Sigmoid colon (tissue), 7 donors: ENCODE data around the gene PRR12. TPM values are rescaled to one million over a fixed set of nuclear protein-coding genes. Genes with fewer than 3 reads are reported as not detected.

Experiments used
- DNase-seq: peaks from one replicate; pipeline ENCODE4 v3.0.0-alpha.2; 2019
- H3K27ac ChIP-seq, 4 donors: fragments of 200-600 bp; sonication (generic); one replicate each; pipeline ENCODE4 v1.5.1; 2016 to 2019; ENCODE audit warnings: mild to moderate bottlenecking in 1 of 4
- H3K27me3 ChIP-seq, 3 donors: fragments of 200-600 bp; sonication (generic); one replicate each; pipeline ENCODE4 v1.5.1; 2019; ENCODE audit warnings: mild to moderate bottlenecking in 1 of 3
- H3K36me3 ChIP-seq, 4 donors: fragments of 200-600 bp; sonication (generic); one replicate each; pipeline ENCODE4 v1.5.1; 2016 to 2019
- H3K4me1 ChIP-seq, 4 donors: fragments of 200-600 bp; sonication (generic); one replicate each; pipeline ENCODE4 v1.5.1; 2017 to 2019
- H3K4me3 ChIP-seq, 4 donors: fragments of 200-600 bp; sonication (generic); one replicate each; pipeline ENCODE4 v1.5.1; 2017 to 2019; ENCODE audit warnings: mild to moderate bottlenecking in 2 of 4, moderate library complexity in 1 of 4
- H3K9me3 ChIP-seq, 4 donors: fragments of 200-600 bp in 3 of 4; sonication (generic) in 3 of 4; one replicate each; pipeline versions ENCODE4 v1.5.1 to v1.6.1; 2013 to 2019
- CTCF ChIP-seq, 4 experiments: fragments of 450-650 bp in 3 of 4; fragments of 200-600 bp in 1 of 4; IDR thresholded peaks; one replicate each; pipeline ENCODE4 v1.5.1; 2016 to 2019; ENCODE audit warnings: antibody characterized with exemption in 4 of 4, mild to moderate bottlenecking in 3 of 4, moderate library complexity in 2 of 4
- EP300 ChIP-seq, 4 donors: sonication (generic); formaldehyde crosslinking; IDR thresholded peaks; one replicate each; pipeline ENCODE4 v1.6.1; 2017; ENCODE audit warnings: antibody characterized with exemption in 4 of 4
- POLR2A ChIP-seq, 2 donors: fragments of 450-650 bp; IDR thresholded peaks; one replicate each; pipeline ENCODE4 v1.6.1; 2016; ENCODE audit warnings: antibody characterized with exemption in 2 of 2, mild to moderate bottlenecking in 2 of 2, moderate library complexity in 2 of 2
- POLR2AphosphoS5 ChIP-seq, 4 donors: sonication (generic); formaldehyde crosslinking; IDR thresholded peaks; one replicate each; pipeline ENCODE4 v1.6.1; 2017; ENCODE audit warnings: antibody characterized with exemption in 4 of 4
- WGBS, 2 donors: extraction: QIAGEN DNeasy Blood & Tissue Kit; methylation state at CpG; one replicate each; pipeline ENCODE4 v1.1.7; 2013; 5-methylcytosine and 5-hydroxymethylcytosine counted together
- intact Hi-C: fragments of 100-400 bp; cut with DNase I; formaldehyde crosslinking; loops from one replicate; pipeline ENCODE4 v1.15.1; 2023
- polyA plus RNA-seq, 3 donors: library from polyadenylated mRNA; stranded (reverse); fragments of 200-250 nt; gene quantifications; one replicate each; pipeline ENCODE4 v1.2.3, GENCODE V29; 2013
- total RNA-seq, 4 donors: library from RNA; depleted of rRNA; stranded (reverse); fragments of >200 nt; gene quantifications; one replicate each; pipeline ENCODE4 v1.1.0, GENCODE V29; 2016
- donor health status: healthy with polysubstance abuse.
- donor health status: Bipolar disorder and iron deficiency.
- donor health status: healthy.

PRR12 gene
- total and polyA plus RNA-seq, 7 donors = 3.0 to 20.4 (median 5.7) TPM

DNA sequence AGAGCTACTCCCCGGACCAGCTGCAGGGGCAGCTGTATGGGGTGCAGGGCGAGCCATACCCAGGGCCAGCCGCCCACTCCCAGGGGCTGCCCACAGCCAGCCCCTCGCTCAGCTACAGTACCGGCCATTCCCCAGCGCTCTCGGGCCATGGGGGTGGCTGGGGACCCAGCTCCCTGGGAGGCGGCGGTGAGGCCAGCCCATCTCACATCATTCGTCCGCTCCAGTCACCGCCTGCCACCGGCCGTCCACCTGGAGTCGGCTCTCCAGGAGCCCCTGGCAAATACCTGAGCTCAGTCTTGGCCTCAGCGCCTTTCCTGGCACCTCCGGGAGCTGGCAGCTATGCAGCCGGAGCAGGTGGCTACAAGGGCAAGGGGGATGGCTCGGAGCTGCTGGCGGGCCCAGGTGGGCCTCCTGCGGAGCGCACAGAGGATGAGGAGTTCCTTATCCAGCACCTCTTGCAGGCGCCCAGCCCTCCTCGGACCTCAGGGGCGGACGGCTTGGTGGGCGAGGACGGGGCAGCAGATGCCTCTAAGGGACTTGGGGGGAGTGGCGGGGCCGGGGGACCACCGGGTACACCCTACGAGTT, 4.9 kb downstream of the PRR12 start:
- no peaks in the 10 kb centered on the region for H3K27me3 ChIP-seq
- TF ChIP-seq POLR2A (IDR thresholded peaks at IDR 0.05) = no peak
- TF ChIP-seq POLR2AphosphoS5 (IDR thresholded peaks at IDR 0.05) = no peak
- TF ChIP-seq CTCF (IDR thresholded peaks at IDR 0.05) = no peak
- no peak for TF ChIP-seq EP300 (IDR thresholded peaks at IDR 0.05)
- H3K27ac ChIP-seq = no peak overlapping the region
- peaks cover 16 to 68% (median 49%) of the 10 kb centered on the region in 4 donors for H3K36me3 ChIP-seq
- peak; percentile 66 for DNase-seq
- no peaks in the 10 kb centered on the region for H3K9me3 ChIP-seq
- no peak overlapping the region for H3K4me3 ChIP-seq
- WGBS, 2 donors = 95% methylated on average over 32 of the region's 32 CpGs
- intact Hi-C loops = no loop called here
- peaks cover 0 to 33% (median 27%) of the 10 kb centered on the region in 4 donors for H3K4me1 ChIP-seq

GRCh38 chr19:49596407-49596806, 5.4 kb downstream of the PRR12 start:
- no peak for TF ChIP-seq POLR2AphosphoS5 (IDR thresholded peaks at IDR 0.05)
- no peak for TF ChIP-seq POLR2A (IDR thresholded peaks at IDR 0.05)
- no peak for TF ChIP-seq EP300 (IDR thresholded peaks at IDR 0.05)
- TF ChIP-seq CTCF (IDR thresholded peaks at IDR 0.05) = no peak
- intact Hi-C loops = no loop called here
- Histone ChIP-seq H3K9me3 (no peaks in the 10 kb centered on the region), H3K27me3 (no peaks in the 10 kb centered on the region), H3K4me3 (no peak overlapping the region), H3K4me1 (peaks cover 0 to 33% (median 27%) of the 10 kb centered on the region in 4 donors), H3K36me3 (peaks cover 18 to 73% (median 50%) of the 10 kb centered on the region in 4 donors), H3K27ac (no peak overlapping the region)
- no peak for DNase-seq
- WGBS, 2 donors = 94 to 96% methylated on average over 15 of the region's 15 CpGs

- no peak for TF ChIP-seq EP300 (IDR thresholded peaks at IDR 0.05)
- no peak for TF ChIP-seq CTCF (IDR thresholded peaks at IDR 0.05)
- TF ChIP-seq POLR2A (IDR thresholded peaks at IDR 0.05) = no peak
- no peak for TF ChIP-seq POLR2AphosphoS5 (IDR thresholded peaks at IDR 0.05)
- Histone ChIP-seq H3K27me3 (no peaks in the 10 kb centered on the region), H3K36me3 (peaks cover 21 to 80% (median 56%) of the 10 kb centered on the region in 4 donors), H3K4me1 (peaks cover 0 to 31% (median 25%) of the 10 kb centered on the region in 4 donors), H3K4me3 (no peak overlapping the region), H3K9me3 (no peaks in the 10 kb centered on the region), H3K27ac (no peak overlapping the region)
- intact Hi-C loops = no loop called here
- no peak for DNase-seq
- WGBS, 2 donors = 97% methylated on average over 65 of the region's 65 CpGs
Observed at GRCh38 chr19:49596954-49597702, 6.1 kb downstream of the PRR12 start.

DNA sequence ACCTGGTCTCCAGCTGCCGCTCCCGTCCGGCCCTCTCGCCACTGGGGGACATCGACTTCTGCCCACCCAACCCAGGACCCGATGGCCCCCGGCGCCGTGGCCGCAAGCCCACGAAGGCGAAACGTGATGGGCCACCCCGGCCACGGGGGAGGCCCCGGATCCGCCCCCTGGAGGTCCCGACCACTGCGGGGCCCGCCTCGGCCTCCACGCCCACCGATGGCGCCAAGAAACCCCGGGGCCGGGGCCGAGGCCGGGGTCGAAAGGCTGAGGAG, 6.7 kb downstream of the PRR12 start:
- WGBS, 2 donors = 96 to 97% methylated on average over 29 of the region's 29 CpGs
- H3K9me3 ChIP-seq = no peaks in the 10 kb centered on the region
- intact Hi-C loops = no loop called here

More for the DNA sequence above, 6.7 kb downstream of the PRR12 start:
- no peak for TF ChIP-seq EP300 (IDR thresholded peaks at IDR 0.05)
- no peak for TF ChIP-seq POLR2AphosphoS5 (IDR thresholded peaks at IDR 0.05)
- TF ChIP-seq CTCF (IDR thresholded peaks at IDR 0.05) = no peak
- TF ChIP-seq POLR2A (IDR thresholded peaks at IDR 0.05) = no peak
- no peaks in the 10 kb centered on the region for H3K27me3 ChIP-seq
- no peak overlapping the region for H3K4me3 ChIP-seq
- H3K36me3 ChIP-seq = peaks cover 24 to 85% (median 59%) of the 10 kb centered on the region in 4 donors
- no peak overlapping the region for H3K27ac ChIP-seq
- peaks cover 0 to 26% (median 20%) of the 10 kb centered on the region in 4 donors for H3K4me1 ChIP-seq
- no peak for DNase-seq
